Upper lobe of left lung (tissue), 4 donors: ENCODE results near the gene MYH9.

Experiments used
- EP300 ChIP-seq, 4 donors: sonication (generic); formaldehyde crosslinking; IDR thresholded peaks; one replicate each; pipeline ENCODE4 v1.5.1; 2017; ENCODE audit warnings: antibody characterized with exemption in 4 of 4, control low read depth in 2 of 4
- POLR2A ChIP-seq, 4 donors: fragments of 450-650 bp; IDR thresholded peaks; one replicate each; pipeline ENCODE4 v1.5.1; 2016 to 2017; ENCODE audit warnings: antibody characterized with exemption in 4 of 4, mild to moderate bottlenecking in 2 of 4
- POLR2AphosphoS5 ChIP-seq, 2 donors: sonication (generic); formaldehyde crosslinking; IDR thresholded peaks; one replicate each; pipeline ENCODE4 v1.5.1; 2017; ENCODE audit warnings: antibody characterized with exemption in 2 of 2
- TF ChIP-seq, protein P1 (sequence below), 6 experiments: fragments of 450-650 bp in 4 of 6; fragments of 200-600 bp in 2 of 6; sonication (generic) in 2 of 6; IDR thresholded peaks; one replicate each; pipeline ENCODE4 v1.5.1; 2016 to 2019; ENCODE audit warnings: antibody characterized with exemption in 6 of 6

GRCh38 chr22:36326178-36327161 lies 61.3 kb downstream of the MYH9 start:
- TF ChIP-seq, protein P1, sequence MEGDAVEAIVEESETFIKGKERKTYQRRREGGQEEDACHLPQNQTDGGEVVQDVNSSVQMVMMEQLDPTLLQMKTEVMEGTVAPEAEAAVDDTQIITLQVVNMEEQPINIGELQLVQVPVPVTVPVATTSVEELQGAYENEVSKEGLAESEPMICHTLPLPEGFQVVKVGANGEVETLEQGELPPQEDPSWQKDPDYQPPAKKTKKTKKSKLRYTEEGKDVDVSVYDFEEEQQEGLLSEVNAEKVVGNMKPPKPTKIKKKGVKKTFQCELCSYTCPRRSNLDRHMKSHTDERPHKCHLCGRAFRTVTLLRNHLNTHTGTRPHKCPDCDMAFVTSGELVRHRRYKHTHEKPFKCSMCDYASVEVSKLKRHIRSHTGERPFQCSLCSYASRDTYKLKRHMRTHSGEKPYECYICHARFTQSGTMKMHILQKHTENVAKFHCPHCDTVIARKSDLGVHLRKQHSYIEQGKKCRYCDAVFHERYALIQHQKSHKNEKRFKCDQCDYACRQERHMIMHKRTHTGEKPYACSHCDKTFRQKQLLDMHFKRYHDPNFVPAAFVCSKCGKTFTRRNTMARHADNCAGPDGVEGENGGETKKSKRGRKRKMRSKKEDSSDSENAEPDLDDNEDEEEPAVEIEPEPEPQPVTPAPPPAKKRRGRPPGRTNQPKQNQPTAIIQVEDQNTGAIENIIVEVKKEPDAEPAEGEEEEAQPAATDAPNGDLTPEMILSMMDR (IDR thresholded peaks at IDR 0.05) = no peak
- TF ChIP-seq POLR2A (IDR thresholded peaks at IDR 0.05) (no peak), EP300 (IDR thresholded peaks at IDR 0.05) (no peak), POLR2AphosphoS5 (IDR thresholded peaks at IDR 0.05) (no peak)
